HG03460 (cell line): ENCODE results near the gene EPHA3.

ENCODE experiments used
- ATAC-seq: cut with Tn5 transposase; IDR thresholded peaks from one replicate; pipeline ENCODE4 v1.9.1; 2021; ENCODE audit not compliant: unreplicated experiment

Gene EPHA3

DNA sequence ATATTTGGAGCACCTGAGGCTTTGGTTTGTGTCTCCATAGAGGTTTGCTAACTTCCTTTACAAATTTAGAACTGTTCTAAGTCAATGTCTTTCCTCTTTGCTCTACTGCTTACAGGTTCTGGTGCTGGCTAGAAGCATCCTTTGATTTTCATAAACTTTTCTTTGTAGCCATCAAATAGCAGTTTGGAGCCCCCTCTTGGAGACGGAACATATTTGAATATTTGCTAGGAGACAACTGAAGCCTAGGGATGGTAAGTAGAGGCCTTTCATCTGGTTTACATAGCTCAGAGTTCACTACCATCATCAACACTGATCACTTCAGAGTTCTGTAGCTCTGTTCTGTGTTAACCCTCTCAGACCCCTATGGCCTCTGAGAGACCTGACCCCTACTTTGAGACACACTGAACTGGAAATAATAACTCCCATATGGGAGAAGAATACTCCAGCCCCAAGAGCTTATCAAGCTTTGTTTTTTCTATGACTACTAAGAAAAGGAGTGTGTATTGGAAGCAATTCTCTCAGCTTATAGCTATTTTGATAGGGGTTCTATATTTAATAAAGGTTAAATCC is 420.4 kb downstream of the EPHA3 start:
- ATAC-seq, result no peak
